K562 (cell line): ENCODE data around the gene CERS6. TPM values are rescaled to one million over a fixed set of nuclear protein-coding genes. Genes with fewer than 3 reads are reported as not detected.

ENCODE experiments used
- CEBPB ChIP-seq: fragments of 450-650 bp; IDR thresholded peaks from 2 replicates; pipeline ENCODE4 v1.6.1; 2016; ENCODE audit warnings: missing genetic modification characterization, missing compliant biosample characterization
- ESRRB ChIP-seq: fragments of 250-450 bp; sonication (Bioruptor Pico); IDR thresholded peaks from 2 replicates; pipeline ENCODE4 v1.5.0; 2020; ENCODE audit warnings: mild to moderate bottlenecking, moderate library complexity, borderline replicate concordance
- HNRNPLL ChIP-seq: fragments of 200-400 bp; formaldehyde crosslinking; IDR thresholded peaks from 2 replicates; pipeline ENCODE4 v1.6.1; 2017; ENCODE audit warnings: low read length, low read depth, mild to moderate bottlenecking; ENCODE audit not compliant: poor library complexity, severe bottlenecking
- MYBL2 ChIP-seq, 2 experiments: fragments of 450-650 bp in 1 of 2; sonication (generic) in 1 of 2; formaldehyde crosslinking in 1 of 2; IDR thresholded peaks; 2 replicates each; pipeline versions ENCODE4 v1.6.1 to v1.8.1; 2017 to 2022; ENCODE audit warnings: borderline replicate concordance in 1 of 2, inconsistent platforms in 1 of 2, low read depth in 1 of 2, mild to moderate bottlenecking in 1 of 2, missing genetic modification reagents in 1 of 2, moderate library complexity in 1 of 2
- RBBP5 ChIP-seq: fragments of 200-600 bp; sonication (generic); IDR thresholded peaks from 2 replicates; pipeline ENCODE4 v1.6.1; 2012; ENCODE audit warnings: borderline replicate concordance, mild to moderate bottlenecking, low read length, control low read depth, inconsistent platforms; ENCODE audit not compliant: insufficient read depth, poor library complexity, severe bottlenecking
- RBFOX2 ChIP-seq: fragments of 200-400 bp; formaldehyde crosslinking; IDR thresholded peaks from 2 replicates; pipeline ENCODE4 v1.6.1; 2017; ENCODE audit warnings: low read depth, mild to moderate bottlenecking, low read length, moderate library complexity
- RFX1 ChIP-seq: fragments of 450-650 bp; IDR thresholded peaks from 2 replicates; pipeline ENCODE4 v1.6.1; 2016; ENCODE audit warnings: mild to moderate bottlenecking, moderate library complexity
- SRSF9 ChIP-seq: fragments of 200-400 bp; formaldehyde crosslinking; IDR thresholded peaks from 2 replicates; pipeline ENCODE4 v1.6.1; 2017; ENCODE audit warnings: low read depth, low read length, borderline replicate concordance
- TSC22D4 ChIP-seq: fragments of 450-650 bp; IDR thresholded peaks from 2 replicates; pipeline ENCODE4 v1.6.1; 2016; ENCODE audit warnings: missing genetic modification characterization, missing biosample characterization, control low read depth
- ZNF175 ChIP-seq: fragments of 200-800 bp; sonication (Bioruptor generic); IDR thresholded peaks from 2 replicates; pipeline ENCODE4 v1.6.1; 2016; ENCODE audit warnings: low read depth, mild to moderate bottlenecking, missing genetic modification characterization, missing compliant biosample characterization
- ZSCAN32 ChIP-seq: fragments of 450-650 bp; formaldehyde crosslinking; IDR thresholded peaks from 2 replicates; pipeline ENCODE4 v1.4.0; 2020; ENCODE audit warnings: mild to moderate bottlenecking, moderate library complexity
- polyA plus RNA-seq, 8 experiments: library from polyadenylated mRNA; depleted of rRNA in 4 of 8; stranded (reverse) in 5 of 8; unstranded in 3 of 8; fragments of >200 nt; fragmentation: Nextera tagmentation in 2 of 8; fragmentation: Illumina TruSeq in 1 of 8; extraction: Ambion mirVana in 2 of 8; extraction: Trizol in 1 of 8; gene quantifications; 2 replicates each; pipeline versions ENCODE4 v1.2.1 to v1.2.3, GENCODE V29; 2011 to 2014; ENCODE audit warnings: inconsistent platforms in 1 of 8, missing spikeins in 1 of 8
- total RNA-seq, 7 experiments: library from RNA; depleted of rRNA in 6 of 7; stranded (reverse); fragments of >200 nt in 6 of 7; fragmentation: Illumina TruSeq in 2 of 7; extraction: Trizol in 2 of 7; gene quantifications; 2 replicates each; pipeline versions ENCODE4 v1.2.1 to v1.2.3, GENCODE V29; 2011 to 2021; ENCODE audit warnings: low replicate concordance in 1 of 7
- TF ChIP-seq, protein P1 (sequence below), 2 experiments: IDR thresholded peaks in 1 of 2; conservative IDR thresholded peaks in 1 of 2; 2 replicates each; pipeline ENCODE4 v1.6.1; 2016; ENCODE audit warnings: low read depth in 2 of 2, mild to moderate bottlenecking in 1 of 2, missing compliant biosample characterization in 1 of 2, missing genetic modification characterization in 1 of 2, moderate library complexity in 1 of 2
- TF ChIP-seq, protein P2 (sequence below): sonication (generic); formaldehyde crosslinking; IDR thresholded peaks from 2 replicates; pipeline ENCODE4 v1.8.0; 2023; ENCODE audit warnings: mild to moderate bottlenecking, missing genetic modification reagents
- TF ChIP-seq, protein P3 (sequence below): IDR thresholded peaks from 3 replicates; pipeline ENCODE4 v1.6.1; 2011; ENCODE audit warnings: borderline replicate concordance, mild to moderate bottlenecking; ENCODE audit not compliant: insufficient read length, insufficient read depth

The CERS6 gene
- total and polyA plus RNA-seq, 9 of the 15 experiments (the other 6 are each of a cell fraction or from before 2014, with no cell fraction given), result 1.6 to 13.6 (median 11.4) TPM

DNA sequence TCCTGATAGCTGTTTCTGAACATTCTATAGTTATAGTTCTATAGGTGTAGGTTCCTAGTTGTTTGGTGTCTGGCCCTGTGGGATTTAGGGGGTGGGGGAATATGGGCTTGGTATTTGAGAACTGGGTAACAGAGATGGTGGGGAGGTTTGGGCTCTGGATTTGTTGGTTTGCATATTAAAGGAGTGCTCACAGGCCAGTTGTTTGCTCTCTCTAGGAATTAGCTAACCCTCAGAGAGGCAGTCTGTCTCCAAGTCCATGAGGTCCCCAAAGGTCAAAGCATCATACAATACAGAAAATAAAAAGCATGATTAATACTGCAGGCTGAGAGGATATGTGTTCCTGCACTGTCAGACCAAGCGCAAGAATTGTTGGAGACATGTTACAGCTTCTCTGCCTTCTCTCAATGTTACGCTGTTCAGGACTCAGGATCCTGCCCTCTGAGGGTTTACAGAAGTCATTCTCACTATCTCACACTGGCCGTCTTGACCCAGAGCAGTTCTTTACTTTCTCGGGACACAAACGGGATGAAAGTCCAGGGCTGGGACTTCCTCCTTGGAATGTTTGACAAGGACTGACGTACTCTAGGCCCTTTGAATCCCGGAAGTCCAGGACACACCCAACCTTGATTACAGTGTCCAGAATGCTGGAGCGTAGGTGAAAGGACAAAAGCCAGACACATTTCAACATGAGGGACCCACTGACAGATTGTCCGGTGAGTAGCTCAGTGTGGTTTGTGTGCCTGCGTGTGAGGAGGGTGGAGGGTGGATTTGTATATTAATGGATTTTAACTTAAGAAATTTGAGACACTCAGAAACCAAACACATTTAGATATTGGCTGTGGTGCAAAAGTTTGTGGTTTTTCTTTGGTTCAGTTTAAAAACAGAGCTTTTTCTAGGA, 346.1 kb downstream of the CERS6 start, which contains the start of gene NOSTRIN (continued):
- TF ChIP-seq MYBL2 (IDR thresholded peaks at IDR 0.05; ENCODE audit: low read depth) (no peak; the same call in 1 of the 2 replicates), MYBL2 (CRISPR knock-in tag; IDR thresholded peaks at IDR 0.05; ENCODE audit: borderline replicate concordance) (no peak), HNRNPLL (no peak), ZSCAN32 (0 out of 2 replicates have a peak, but pooled peaks have one; percentile 3), TSC22D4 (tag) (no peak), RFX1 (no peak), RBFOX2 (no peak), ESRRB (no peak), CEBPB (tag) (peak; percentile 60), RBBP5 (no peak), ZNF175 (no peak; the same call in none of the 2 replicates), SRSF9 (no peak)
- TF ChIP-seq, protein P1, sequence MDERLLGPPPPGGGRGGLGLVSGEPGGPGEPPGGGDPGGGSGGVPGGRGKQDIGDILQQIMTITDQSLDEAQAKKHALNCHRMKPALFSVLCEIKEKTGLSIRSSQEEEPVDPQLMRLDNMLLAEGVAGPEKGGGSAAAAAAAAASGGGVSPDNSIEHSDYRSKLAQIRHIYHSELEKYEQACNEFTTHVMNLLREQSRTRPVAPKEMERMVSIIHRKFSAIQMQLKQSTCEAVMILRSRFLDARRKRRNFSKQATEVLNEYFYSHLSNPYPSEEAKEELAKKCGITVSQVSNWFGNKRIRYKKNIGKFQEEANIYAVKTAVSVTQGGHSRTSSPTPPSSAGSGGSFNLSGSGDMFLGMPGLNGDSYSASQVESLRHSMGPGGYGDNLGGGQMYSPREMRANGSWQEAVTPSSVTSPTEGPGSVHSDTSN (CRISPR knock-in tag; IDR thresholded peaks at IDR 0.05; ENCODE audit: low read depth), result no peak
- TF ChIP-seq, protein P1 (tag; conservative IDR thresholded peaks at IDR 0.05; ENCODE audit: low read depth), result peak; percentile 42; the same call in 1 of the 2 replicates
- TF ChIP-seq, protein P2, sequence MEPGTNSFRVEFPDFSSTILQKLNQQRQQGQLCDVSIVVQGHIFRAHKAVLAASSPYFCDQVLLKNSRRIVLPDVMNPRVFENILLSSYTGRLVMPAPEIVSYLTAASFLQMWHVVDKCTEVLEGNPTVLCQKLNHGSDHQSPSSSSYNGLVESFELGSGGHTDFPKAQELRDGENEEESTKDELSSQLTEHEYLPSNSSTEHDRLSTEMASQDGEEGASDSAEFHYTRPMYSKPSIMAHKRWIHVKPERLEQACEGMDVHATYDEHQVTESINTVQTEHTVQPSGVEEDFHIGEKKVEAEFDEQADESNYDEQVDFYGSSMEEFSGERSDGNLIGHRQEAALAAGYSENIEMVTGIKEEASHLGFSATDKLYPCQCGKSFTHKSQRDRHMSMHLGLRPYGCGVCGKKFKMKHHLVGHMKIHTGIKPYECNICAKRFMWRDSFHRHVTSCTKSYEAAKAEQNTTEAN, result no peak
- TF ChIP-seq, protein P3, sequence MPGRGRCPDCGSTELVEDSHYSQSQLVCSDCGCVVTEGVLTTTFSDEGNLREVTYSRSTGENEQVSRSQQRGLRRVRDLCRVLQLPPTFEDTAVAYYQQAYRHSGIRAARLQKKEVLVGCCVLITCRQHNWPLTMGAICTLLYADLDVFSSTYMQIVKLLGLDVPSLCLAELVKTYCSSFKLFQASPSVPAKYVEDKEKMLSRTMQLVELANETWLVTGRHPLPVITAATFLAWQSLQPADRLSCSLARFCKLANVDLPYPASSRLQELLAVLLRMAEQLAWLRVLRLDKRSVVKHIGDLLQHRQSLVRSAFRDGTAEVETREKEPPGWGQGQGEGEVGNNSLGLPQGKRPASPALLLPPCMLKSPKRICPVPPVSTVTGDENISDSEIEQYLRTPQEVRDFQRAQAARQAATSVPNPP, result no peak
